Transverse colon (tissue), 4 donors: ENCODE results near the gene KCTD6. TPM values are rescaled to one million over a fixed set of nuclear protein-coding genes. Genes with fewer than 3 reads are reported as not detected.
A peak's percentile ranks its signal among the peaks of the same experiment; 100 is the strongest.

Experiments
- DNase-seq: peaks from one replicate; pipeline ENCODE4 v3.0.0-alpha.2; 2019
- H3K27ac ChIP-seq, 4 donors: fragments of 200-600 bp; sonication (generic); 2 replicates each; pipeline ENCODE4 v1.5.1; 2016 to 2018; ENCODE audit warnings: inconsistent platforms in 4 of 4
- H3K27me3 ChIP-seq: fragments of 200-600 bp; sonication (generic); 2 replicates; pipeline ENCODE4 v1.5.1; 2017; ENCODE audit warnings: inconsistent platforms
- H3K36me3 ChIP-seq, 4 donors: fragments of 200-600 bp; sonication (generic); 2 replicates each; pipeline ENCODE4 v1.5.1; 2017 to 2019; ENCODE audit warnings: inconsistent platforms in 4 of 4
- H3K4me1 ChIP-seq, 4 donors: fragments of 200-600 bp; sonication (generic); 2 replicates each; pipeline ENCODE4 v1.5.1; 2017 to 2020; ENCODE audit warnings: inconsistent platforms in 4 of 4
- H3K4me3 ChIP-seq, 4 donors: fragments of 200-600 bp; sonication (generic); 1 replicate in 1 of 4; 2 replicates in 3 of 4; pipeline versions ENCODE4 v1.5.1 to v1.6.1; 2017 to 2019; ENCODE audit warnings: inconsistent platforms in 4 of 4
- H3K9me3 ChIP-seq, 2 donors: fragments of 200-600 bp; sonication (generic); 2 replicates each; pipeline ENCODE4 v1.5.1; 2017 to 2019; ENCODE audit warnings: inconsistent platforms in 2 of 2
- CTCF ChIP-seq, 5 experiments: fragments of 200-600 bp in 3 of 5; fragments of 450-650 bp in 2 of 5; sonication (generic) in 3 of 5; IDR thresholded peaks; 1 replicate in 2 of 5; 2 replicates in 3 of 5; pipeline ENCODE4 v1.5.1; 2016 to 2017; ENCODE audit warnings: antibody characterized with exemption in 5 of 5, inconsistent platforms in 3 of 5, mild to moderate bottlenecking in 2 of 5, moderate library complexity in 1 of 5
- EP300 ChIP-seq: sonication (generic); formaldehyde crosslinking; IDR thresholded peaks from one replicate; pipeline ENCODE4 v1.6.1; 2017; ENCODE audit warnings: antibody characterized with exemption, low read depth
- POLR2A ChIP-seq: fragments of 450-650 bp; IDR thresholded peaks from one replicate; pipeline ENCODE4 v1.6.1; 2016; ENCODE audit warnings: antibody characterized with exemption, mild to moderate bottlenecking, moderate library complexity
- POLR2AphosphoS5 ChIP-seq, 3 donors: sonication (generic); formaldehyde crosslinking; IDR thresholded peaks; one replicate each; pipeline ENCODE4 v1.6.1; 2016; ENCODE audit warnings: antibody characterized with exemption in 3 of 3
- WGBS, 2 donors: methylation state at CpG; one replicate each; pipeline ENCODE4 v1.1.5; 2018; ENCODE audit warnings: low coverage in 1 of 2; 5-methylcytosine and 5-hydroxymethylcytosine counted together
- in situ Hi-C, 4 donors: fragments of 200-750 bp; cut with MboI; loops; one replicate each; pipeline versions ENCODE4 v1.15.0 to v1.15.1; 2017; ENCODE audit warnings: low sequenced_read_pairs in 3 of 4, low pct_ligation_motif_present in 1 of 4, low pct_unique_long_range_greater_than_20kb in 1 of 4
- intact Hi-C: fragments of 100-400 bp; cut with DNase I; formaldehyde crosslinking; loops from one replicate; pipeline ENCODE4 v1.15.1; 2023; ENCODE audit warnings: low total_unique reads
- total RNA-seq, 4 donors: library from RNA; depleted of rRNA; stranded (reverse); fragments of >200 nt; gene quantifications; one replicate each; pipeline ENCODE4 v1.1.0, GENCODE V29; 2016

Gene KCTD6
- total RNA-seq, 4 donors from 2014 or later: 3.0 to 15.7 (median 11.2) TPM

- TF ChIP-seq CTCF (IDR thresholded peaks at IDR 0.05) (peak; percentile 72 to 82 (median 80)), POLR2A (no peak)
- DNase-seq: peak; percentile 78
- H3K27me3 ChIP-seq: no peaks in the 10 kb centered on the region
- no peak overlapping the region for H3K27ac ChIP-seq
- H3K9me3 ChIP-seq: no peaks in the 10 kb centered on the region
- WGBS, 2 donors: 21 to 22% methylated on average over 7 to 18 of the region's 18 CpGs
- intact Hi-C loops: loop anchor here (10.0 kb wide), 1 partner anchor 71 kb away; the partner anchor contains the start of gene ACOX2
- H3K36me3 ChIP-seq: no peaks in the 10 kb centered on the region
- peak overlapping the region in 2 of 4 donors; percentile 1 to 31 for H3K4me3 ChIP-seq
- H3K4me1 ChIP-seq: peaks cover 0 to 14% (median 6%) of the 10 kb centered on the region in 4 donors
- in situ Hi-C loops: loop anchor here in 1 of 4 donors (10.0 kb wide), 1 partner anchor 71 kb away; the partner anchor contains the start of gene ACOX2
Observed at GRCh38 chr3:58463181-58463941, 28.5 kb upstream of the KCTD6 start.

DNA sequence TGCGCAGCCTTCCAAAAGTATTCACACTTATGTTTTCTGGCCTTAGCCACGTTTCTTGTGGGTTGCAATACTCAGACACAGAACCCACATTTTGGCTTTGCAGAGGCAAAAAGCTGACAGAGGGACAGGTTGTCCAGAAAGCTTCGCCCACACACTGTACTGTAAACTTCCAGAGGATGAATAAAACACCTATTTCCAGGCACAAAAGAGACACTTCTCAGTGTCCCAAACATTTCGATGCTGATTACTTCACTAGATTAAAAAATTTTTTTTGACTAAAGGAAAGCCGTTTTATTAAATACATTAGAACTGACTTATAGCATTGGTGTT lies 28.0 kb upstream of the KCTD6 start:
- intact Hi-C loops: loop anchor here (10.0 kb wide), 1 partner anchor 71 kb away; the partner anchor contains the start of gene ACOX2
- no peak for TF ChIP-seq CTCF (IDR thresholded peaks at IDR 0.05)
- TF ChIP-seq EP300: no peak
- no peak for TF ChIP-seq POLR2AphosphoS5 (IDR thresholded peaks at IDR 0.05)
- TF ChIP-seq POLR2A: no peak
- in situ Hi-C loops: loop anchor here in 1 of 4 donors (10.0 kb wide), 1 partner anchor 71 kb away; the partner anchor contains the start of gene ACOX2
- no peaks in the 10 kb centered on the region for H3K27me3 ChIP-seq
- WGBS, 2 donors: 39 to 67% methylated on average over 3 to 5 of the region's 5 CpGs
- H3K9me3 ChIP-seq: no peaks in the 10 kb centered on the region
- H3K4me3 ChIP-seq: peak overlapping the region in 1 of 4 donors; percentile 31
- DNase-seq: no peak
- no peak overlapping the region for H3K27ac ChIP-seq
- peaks cover 0 to 14% (median 6%) of the 10 kb centered on the region in 4 donors for H3K4me1 ChIP-seq
- no peaks in the 10 kb centered on the region for H3K36me3 ChIP-seq

DNA sequence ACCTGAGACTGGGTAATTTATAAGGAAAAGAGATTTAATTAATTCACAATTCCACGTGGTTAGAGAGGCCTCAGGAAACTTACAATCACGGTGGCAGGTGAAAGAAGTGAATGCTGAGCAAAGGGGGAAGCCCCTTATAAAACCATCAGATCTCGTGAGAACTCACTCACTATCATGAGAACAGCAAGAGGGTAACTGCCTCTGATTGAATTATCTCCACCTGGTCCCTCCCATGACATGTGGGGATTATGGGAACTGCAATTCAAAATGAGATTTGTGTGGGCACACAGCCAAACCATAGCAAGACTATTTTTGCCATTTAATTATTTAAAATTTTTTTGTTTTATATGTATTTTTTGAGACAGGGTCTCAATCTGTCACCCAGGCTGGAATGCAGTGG lies 27.0 kb upstream of the KCTD6 start:
- H3K36me3 ChIP-seq: no peaks in the 10 kb centered on the region
- intact Hi-C loops (loop anchor here (10.0 kb wide), 1 partner anchor 70 kb away; the partner anchor contains the start of gene ACOX2), in situ Hi-C loops (loop anchor here in 1 of 4 donors (10.0 kb wide), 1 partner anchor 70 kb away; the partner anchor contains the start of gene ACOX2)
- no peaks in the 10 kb centered on the region for H3K27me3 ChIP-seq
- no peak overlapping the region for H3K4me3 ChIP-seq
- WGBS, 2 donors: 47 to 65% methylated on average over 2 to 3 of the region's 3 CpGs
- DNase-seq: no peak
- H3K4me1 ChIP-seq: peaks cover 0 to 16% (median 6%) of the 10 kb centered on the region in 4 donors
- H3K27ac ChIP-seq: no peak overlapping the region
- H3K9me3 ChIP-seq: no peaks in the 10 kb centered on the region
- TF ChIP-seq POLR2A: no peak
- TF ChIP-seq EP300: no peak
- TF ChIP-seq CTCF (IDR thresholded peaks at IDR 0.05): no peak
- TF ChIP-seq POLR2AphosphoS5 (IDR thresholded peaks at IDR 0.05): no peak

DNA sequence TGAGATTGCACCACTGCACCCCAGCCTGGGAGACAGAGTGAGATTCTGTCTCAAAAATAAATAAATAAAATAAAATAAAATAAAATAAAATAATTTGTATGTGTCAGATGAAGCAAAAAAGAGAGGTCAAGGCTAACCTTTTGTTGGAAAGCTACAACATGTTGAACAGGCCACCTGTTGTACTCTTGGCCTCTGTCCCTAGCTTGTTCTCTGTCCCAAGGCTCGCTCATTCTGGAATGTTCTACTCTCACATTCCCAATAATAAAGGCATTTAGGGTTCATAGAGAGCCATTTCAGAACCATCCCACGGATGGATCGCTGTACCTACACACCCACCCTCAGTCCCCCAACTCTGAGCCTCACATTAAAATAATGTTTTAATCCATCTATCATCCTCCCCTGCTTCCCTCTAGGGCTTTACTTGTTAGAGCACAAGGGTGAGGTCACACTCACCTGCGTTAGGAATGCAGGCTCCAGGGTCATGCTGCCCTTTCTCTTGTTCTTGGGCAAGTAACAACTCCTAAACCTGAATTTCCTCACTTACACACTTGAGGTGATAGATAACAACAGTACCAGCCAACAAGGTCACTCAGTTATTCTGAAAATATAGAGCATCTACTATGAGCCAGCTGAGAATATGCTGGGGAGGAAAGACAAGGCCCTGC lies 24.9 kb upstream of the KCTD6 start:
- no peak for DNase-seq
- Histone ChIP-seq H3K4me3 (no peak overlapping the region), H3K9me3 (no peaks in the 10 kb centered on the region), H3K27me3 (no peaks in the 10 kb centered on the region), H3K36me3 (no peaks in the 10 kb centered on the region), H3K27ac (no peak overlapping the region), H3K4me1 (peaks cover 6 to 37% (median 23%) of the 10 kb centered on the region in 4 donors)
- 57 to 92% methylated on average over 1 to 4 of the region's 4 CpGs for WGBS, 2 donors
- intact Hi-C loops: loop anchor here (10.0 kb wide), 1 partner anchor 68 kb away; the partner anchor contains the start of gene ACOX2
- in situ Hi-C loops: loop anchor here in 1 of 4 donors (10.0 kb wide), 1 partner anchor 68 kb away; the partner anchor contains the start of gene ACOX2
- no peak for TF ChIP-seq POLR2A
